Measurements from ENCODE around the gene ADAMTS6.

Gene ADAMTS6

GRCh38 chr5:65263321-65263720 lies 218.4 kb downstream of the ADAMTS6 start:
- no peaks in the 10 kb centered on the region for H3K36me3 ChIP-seq (ENCODE audit: control insufficient read depth in 2 of 2, insufficient read depth in 1 of 2, low read length in 2 of 2)
- no peaks in the 10 kb centered on the region for H3K9me3 ChIP-seq (ENCODE audit: control insufficient read depth, insufficient read depth, low read depth, low read length)
- H3K4me1 ChIP-seq (ENCODE audit: control insufficient read depth, insufficient read depth, low read length): peaks cover 13% of the 10 kb centered on the region
- CTCF ChIA-PET: no interaction called here
- no peak overlapping the region for H3K4me3 ChIP-seq (ENCODE audit: low read depth, low read length)
- POLR2A ChIA-PET: interaction anchor here (0.7 kb wide), 2 partner anchors 134 to 218 kb away, joined by 3 to 9 read pairs; partner anchors contain the start of gene ADAMTS6
- H3K27ac ChIP-seq (ENCODE audit: extremely low read depth, low read depth, low read length): no peak overlapping the region
- TF ChIP-seq YY2 (tag by site-specific recombination; IDR thresholded peaks at IDR 0.05) (no peak), ZNF514 (tag by site-specific recombination; IDR thresholded peaks at IDR 0.05) (no peak), ZNF157 (tag by site-specific recombination; IDR thresholded peaks at IDR 0.05) (no peak), CTCF (tag by site-specific recombination; IDR thresholded peaks at IDR 0.05) (no peak), ZNF274 (IDR thresholded peaks at IDR 0.05; ENCODE audit: low read length) (no peak), ZNF274 (tag by site-specific recombination; IDR thresholded peaks at IDR 0.05; ENCODE audit: borderline replicate concordance) (no peak), ZSCAN18 (tag by site-specific recombination; IDR thresholded peaks at IDR 0.05) (no peak), ZNF791 (tag by site-specific recombination; IDR thresholded peaks at IDR 0.05) (no peak), ZNF558 (tag by site-specific recombination; IDR thresholded peaks at IDR 0.05) (no peak), ZNF302 (tag by site-specific recombination; IDR thresholded peaks at IDR 0.05; ENCODE audit: low read depth) (no peak), ZNF621 (tag by site-specific recombination; IDR thresholded peaks at IDR 0.05) (no peak), REST (tag by site-specific recombination; IDR thresholded peaks at IDR 0.05) (no peak), ZNF776 (tag by site-specific recombination; IDR thresholded peaks at IDR 0.05; ENCODE audit: borderline replicate concordance) (no peak)
- TF ChIP-seq, protein P1, sequence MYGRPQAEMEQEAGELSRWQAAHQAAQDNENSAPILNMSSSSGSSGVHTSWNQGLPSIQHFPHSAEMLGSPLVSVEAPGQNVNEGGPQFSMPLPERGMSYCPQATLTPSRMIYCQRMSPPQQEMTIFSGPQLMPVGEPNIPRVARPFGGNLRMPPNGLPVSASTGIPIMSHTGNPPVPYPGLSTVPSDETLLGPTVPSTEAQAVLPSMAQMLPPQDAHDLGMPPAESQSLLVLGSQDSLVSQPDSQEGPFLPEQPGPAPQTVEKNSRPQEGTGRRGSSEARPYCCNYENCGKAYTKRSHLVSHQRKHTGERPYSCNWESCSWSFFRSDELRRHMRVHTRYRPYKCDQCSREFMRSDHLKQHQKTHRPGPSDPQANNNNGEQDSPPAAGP (tag by site-specific recombination; IDR thresholded peaks at IDR 0.05): no peak
- TF ChIP-seq, protein P2, sequence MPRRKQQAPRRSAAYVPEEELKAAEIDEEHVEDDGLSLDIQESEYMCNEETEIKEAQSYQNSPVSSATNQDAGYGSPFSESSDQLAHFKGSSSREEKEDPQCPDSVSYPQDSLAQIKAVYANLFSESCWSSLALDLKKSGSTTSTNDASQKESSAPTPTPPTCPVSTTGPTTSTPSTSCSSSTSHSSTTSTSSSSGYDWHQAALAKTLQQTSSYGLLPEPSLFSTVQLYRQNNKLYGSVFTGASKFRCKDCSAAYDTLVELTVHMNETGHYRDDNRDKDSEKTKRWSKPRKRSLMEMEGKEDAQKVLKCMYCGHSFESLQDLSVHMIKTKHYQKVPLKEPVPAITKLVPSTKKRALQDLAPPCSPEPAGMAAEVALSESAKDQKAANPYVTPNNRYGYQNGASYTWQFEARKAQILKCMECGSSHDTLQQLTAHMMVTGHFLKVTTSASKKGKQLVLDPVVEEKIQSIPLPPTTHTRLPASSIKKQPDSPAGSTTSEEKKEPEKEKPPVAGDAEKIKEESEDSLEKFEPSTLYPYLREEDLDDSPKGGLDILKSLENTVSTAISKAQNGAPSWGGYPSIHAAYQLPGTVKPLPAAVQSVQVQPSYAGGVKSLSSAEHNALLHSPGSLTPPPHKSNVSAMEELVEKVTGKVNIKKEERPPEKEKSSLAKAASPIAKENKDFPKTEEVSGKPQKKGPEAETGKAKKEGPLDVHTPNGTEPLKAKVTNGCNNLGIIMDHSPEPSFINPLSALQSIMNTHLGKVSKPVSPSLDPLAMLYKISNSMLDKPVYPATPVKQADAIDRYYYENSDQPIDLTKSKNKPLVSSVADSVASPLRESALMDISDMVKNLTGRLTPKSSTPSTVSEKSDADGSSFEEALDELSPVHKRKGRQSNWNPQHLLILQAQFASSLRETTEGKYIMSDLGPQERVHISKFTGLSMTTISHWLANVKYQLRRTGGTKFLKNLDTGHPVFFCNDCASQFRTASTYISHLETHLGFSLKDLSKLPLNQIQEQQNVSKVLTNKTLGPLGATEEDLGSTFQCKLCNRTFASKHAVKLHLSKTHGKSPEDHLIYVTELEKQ (tag by site-specific recombination; IDR thresholded peaks at IDR 0.05; ENCODE audit: borderline replicate concordance): no peak

Measured in HEK293 (cell line).